HL-60/S4 treated with phorbol 12-myristate 13-acetate at 8.2 ng/mL for 4 days and 3 days (cell line): Measurements from ENCODE around the gene RNU4-1.
"Not testable (repeated sequence)": the region's sequence is repeated elsewhere in the genome, so short reads cannot be mapped to it uniquely, and the experiment has no call there.

Experiments used
- in situ Hi-C: fragments of 300-500 bp; cut with MboI; formaldehyde crosslinking; loops from 2 replicates; pipeline ENCODE4 v1.15.0; 2022; ENCODE audit warnings: low sequenced_read_pairs

The RNU4-1 gene

DNA sequence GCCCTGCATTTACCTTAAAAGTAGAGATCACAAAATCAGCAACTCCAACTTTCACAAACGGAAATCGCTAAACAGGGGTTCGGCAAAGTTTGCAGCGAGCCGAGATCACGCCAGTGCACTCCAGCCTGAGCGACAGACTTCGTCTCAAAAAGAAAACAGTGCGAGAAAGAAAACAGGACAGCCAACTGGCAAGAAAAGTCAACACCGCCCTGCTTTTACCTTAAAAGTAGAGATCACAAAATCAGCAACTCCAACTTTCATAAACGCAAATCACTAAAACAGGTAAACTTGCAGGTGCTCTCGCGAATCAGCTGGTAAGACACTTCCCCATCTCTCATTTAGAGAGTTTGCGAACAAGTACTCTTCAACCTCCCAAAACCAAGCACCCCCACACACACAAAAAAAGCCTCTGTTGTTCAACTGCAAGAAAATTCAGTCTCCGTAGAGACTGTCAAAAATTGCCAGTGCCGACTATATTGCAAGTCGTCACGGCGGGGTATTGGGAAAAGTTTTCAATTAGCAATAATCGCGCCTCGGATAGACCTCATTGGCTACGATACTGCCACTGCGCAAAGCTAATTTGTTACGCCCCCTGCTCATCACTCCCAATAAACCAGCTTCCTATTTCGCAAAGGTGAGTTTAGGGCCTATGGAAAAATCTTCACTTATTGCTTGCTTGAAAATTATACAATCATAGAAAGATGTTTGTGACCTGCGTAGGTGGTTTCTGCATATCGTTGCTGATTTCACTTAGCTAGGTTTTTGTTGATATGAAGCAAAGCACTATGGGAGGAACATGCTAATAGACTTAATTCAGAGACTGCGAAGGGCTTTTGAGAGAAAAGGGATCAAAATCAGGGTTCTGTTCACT lies at the start of gene RNU4-1:
TSS of gene RNU4-1 (minus strand) at position 577 of the 871 bp plus-strand sequence.
- in situ Hi-C loops: no loop called here

DNA sequence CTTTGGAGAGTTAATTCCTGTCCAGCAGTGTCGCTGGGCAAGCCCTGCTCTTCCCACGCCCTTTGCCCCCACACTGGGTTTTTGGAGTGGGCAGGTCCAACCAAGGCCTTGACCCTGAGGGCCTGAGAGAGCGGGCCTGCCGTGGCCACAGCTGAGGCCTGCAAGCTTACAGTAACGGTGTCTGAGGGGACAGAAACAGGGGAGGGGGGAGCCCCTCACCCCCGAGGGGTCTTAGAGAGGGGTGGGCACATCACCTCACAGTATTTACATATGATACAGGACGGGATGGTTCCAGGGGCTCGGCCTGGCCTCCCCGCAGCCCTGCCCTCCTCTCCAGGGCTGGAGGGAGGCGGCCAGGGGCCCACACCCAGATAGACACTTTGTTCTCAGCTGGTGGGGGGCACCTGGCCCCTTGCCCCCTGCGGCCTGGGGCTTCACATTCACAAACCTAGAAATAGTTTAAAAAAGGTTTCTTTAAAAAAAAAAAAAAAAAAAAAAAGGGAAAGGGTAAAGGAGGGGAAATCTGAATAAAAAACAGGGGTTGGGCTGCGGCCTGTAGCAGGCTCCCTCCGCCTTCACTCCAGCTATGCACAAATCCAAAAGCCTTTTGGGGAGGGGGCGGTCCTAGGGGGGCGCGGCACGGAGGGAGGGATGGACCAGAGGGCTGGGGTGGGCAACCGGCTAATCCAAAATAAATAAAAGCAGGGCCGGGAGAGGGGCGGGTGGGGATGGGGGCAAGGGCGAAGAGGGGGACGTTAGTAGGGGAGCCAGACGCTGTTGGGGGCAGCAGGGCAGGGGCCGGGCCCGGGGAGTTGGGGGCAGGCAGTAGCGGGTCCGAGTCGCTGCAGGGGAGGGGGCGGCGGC lies 49.4 kb upstream of the RNU4-1 start:
- in situ Hi-C loops: no loop called here

DNA sequence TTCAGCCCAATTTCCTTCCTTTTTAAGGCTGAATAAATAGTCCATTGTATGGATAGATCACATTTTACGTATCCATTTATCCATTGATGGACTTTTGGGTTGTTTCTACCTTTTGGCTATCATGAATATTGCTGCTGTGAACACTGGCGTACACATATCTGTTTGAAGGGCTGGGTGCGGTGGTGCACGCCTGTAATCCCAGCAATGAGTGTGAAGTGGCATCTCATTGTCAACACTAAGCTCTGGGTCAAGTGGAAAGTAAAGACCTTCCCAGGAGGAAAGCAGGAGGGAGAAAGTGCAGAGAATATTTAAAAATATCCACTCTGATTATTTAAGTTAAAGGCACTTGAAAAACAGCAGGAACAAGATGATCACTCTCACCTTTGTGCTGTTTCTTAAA lies 46.2 kb upstream of the RNU4-1 start:
- in situ Hi-C loops: no loop called here

DNA sequence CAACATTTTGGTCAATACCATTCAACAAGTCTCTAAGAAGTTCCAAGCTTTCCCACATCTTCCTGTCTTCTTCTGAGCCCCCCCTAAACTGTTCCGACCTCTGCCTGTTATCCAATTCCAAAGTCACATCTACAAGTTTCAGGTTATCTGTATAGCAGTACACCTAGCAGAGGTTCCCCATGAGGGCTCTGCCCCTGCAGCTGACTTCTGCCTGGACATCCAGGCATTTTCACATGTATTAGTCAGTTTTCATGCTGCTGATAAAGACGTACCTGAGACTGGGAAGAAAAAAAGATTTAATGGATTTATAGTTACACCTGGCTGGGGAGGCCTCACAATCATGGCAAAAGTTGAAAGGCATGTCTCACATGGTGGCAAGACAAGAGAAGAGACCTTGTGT lies 44.7 kb upstream of the RNU4-1 start:
- in situ Hi-C loops: no loop called here

DNA sequence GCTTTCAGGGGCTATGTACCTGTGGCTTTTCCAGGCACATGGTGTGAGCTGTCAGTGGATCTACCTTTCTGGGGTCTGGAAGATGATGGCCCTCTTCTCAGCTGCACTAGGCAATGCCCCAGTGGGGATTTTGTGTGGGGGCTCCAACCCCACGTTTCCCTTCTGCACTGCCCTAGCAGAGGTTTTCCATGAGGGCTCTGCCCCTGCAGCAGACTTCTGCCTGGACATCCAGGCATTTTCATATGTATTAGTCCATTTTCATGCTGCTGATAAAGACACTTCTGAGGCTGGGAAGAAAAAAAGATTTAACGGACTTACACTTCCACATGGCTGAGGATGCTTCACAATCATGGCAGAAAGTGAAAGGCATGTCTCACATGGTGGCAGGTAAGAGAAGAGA lies 43.4 kb upstream of the RNU4-1 start:
- in situ Hi-C loops: not testable (repeated sequence)

DNA sequence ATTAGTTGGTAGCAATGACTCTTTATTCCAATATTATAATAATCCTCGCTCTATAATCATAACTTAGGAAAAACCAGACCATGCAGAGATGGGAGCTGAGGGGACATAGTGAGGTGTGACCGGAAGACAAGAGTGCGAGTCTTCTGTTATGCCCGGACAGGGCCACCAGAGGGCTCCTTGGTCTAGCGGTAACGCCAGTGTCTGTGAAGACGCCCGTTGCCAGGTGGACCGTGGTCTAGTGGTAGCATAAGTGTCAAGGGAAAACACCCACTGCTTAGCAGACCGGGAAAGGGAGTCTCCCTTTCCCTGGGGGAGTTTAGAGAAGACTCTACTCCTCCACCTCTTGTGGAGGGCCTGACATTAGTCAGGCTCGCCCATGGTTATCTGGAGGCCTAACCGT lies 42.4 kb upstream of the RNU4-1 start:
- in situ Hi-C loops: not testable (repeated sequence)

DNA sequence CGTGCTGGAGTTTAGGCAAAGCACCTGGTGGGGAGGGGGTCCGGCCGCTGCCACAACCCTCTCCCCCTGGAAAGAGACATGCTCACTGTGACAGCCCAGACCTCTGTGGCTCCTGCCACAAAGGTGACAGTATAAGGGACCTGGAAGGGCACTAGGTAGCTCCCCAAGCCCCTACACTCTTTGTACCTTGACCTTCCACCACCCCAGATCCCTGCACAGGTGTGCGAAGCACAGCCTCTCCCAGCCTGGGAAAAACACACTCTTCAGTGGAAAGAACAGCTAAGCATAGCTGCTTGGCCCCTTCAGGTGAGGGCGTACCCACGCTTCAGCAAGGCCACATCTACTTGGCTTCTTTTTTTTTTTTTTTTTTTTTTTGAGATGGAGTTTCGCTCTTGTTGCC lies 39.5 kb upstream of the RNU4-1 start:
- in situ Hi-C loops: no loop called here

DNA sequence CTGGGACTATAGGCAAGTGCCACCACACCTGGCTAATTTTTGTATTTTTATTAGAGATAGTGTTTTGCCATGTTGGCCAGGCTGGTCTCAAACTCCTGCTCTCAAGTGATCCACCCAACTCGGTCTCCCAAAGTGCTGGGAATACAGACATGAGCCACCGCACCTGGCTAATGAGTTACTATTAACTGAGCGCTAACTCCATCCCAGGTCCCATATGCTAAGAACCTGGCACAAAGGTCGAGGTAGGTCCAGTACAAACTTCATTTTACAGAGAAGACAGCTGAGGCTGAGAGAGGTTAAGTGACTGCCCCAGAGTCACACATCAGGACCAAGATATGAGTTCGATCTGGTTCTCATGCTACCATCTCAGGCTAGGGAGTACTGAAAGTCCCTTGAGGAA lies 39.0 kb upstream of the RNU4-1 start:
- in situ Hi-C loops: no loop called here

DNA sequence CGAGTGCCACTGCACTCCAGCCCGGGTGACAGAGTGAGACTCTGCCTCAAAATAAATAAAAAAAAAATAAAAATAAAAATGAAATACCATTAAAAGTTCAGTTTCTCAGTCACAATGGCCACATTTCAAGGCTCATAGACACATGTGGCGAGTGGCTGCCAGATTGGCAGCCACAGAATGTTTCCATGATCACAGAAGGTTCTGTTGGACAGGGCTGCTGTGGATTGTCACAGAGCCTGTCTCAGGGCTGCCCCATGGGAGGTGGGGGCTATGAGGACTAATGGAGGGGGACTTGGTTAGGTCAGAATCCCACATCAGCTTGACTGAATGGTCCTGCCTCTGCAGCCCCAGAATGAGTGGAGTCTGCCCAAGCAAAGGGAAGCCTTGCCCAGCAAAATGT lies 38.4 kb upstream of the RNU4-1 start:
- in situ Hi-C loops: no loop called here

DNA sequence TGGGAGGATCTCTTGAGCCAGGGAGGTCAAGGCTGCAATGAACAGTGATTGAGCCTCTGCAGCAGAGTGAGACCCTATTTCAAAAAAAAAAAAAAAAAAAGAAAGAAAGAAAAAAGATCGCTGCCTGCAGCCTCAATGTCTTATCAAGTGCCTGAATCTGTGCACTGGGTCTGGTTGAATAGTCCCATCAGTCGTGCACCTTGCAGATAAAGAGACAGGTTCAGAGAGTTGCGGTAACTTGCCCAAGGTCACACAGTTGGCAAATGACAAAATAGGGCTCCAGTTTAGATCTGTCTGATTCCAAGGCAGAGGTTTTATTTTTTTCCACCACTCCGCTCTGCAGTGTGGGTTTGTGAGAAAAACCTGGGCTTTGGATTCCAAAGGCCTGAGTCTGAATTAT lies 35.2 kb upstream of the RNU4-1 start:
- in situ Hi-C loops: no loop called here

DNA sequence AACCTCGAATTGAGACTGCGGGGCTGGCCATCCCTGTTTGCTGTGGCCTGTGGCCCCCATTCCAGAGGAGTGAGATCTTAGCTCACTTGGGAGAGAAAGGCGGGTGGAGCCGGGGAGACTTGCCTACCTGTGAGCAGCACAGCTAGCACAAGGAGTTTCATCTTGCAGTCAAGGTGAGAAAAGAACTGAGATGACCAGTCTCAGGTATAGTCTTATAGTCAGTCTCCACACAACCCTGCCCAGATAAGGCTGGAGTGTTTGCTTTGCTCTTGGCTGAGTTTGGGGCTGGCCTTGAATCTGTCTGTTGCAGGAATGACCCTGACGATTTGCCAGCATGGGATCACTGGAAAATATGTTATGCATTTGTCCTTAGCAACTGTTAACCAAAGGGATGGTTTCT lies 34.6 kb upstream of the RNU4-1 start, which contains the start of gene PLA2G1B:
TSS of gene PLA2G1B (minus strand) at position 187 of the 400 bp plus-strand sequence. CDS start at position 161, 26 bp downstream.
- in situ Hi-C loops: no loop called here

DNA sequence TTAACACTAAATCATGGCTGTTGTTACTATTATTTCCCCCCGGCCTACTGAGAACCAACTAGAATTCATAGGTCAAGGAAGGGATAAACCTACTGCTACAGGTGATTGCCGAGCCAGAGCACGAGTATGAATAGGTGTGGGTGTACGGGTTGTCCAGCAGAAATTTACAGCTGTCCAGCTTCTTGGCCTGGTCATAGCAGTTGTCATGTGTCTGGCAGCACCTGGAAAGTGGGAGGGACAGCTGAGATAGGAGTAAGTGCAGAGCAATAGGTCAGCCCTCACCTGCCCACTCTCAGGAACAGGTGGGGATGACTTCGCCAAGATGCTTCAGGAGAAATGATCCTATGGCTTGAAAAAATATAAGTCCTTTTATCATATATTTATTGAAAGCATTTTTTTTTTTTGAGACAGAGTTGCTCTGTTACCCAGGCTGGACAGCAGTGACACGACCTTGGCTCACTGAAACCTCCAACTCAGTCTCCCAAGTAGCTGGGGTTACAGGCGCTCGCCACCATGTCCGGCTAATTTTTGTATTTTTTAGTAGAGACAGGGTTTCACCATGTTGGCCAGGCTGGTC lies 31.9 kb upstream of the RNU4-1 start:
- in situ Hi-C loops: no loop called here

DNA sequence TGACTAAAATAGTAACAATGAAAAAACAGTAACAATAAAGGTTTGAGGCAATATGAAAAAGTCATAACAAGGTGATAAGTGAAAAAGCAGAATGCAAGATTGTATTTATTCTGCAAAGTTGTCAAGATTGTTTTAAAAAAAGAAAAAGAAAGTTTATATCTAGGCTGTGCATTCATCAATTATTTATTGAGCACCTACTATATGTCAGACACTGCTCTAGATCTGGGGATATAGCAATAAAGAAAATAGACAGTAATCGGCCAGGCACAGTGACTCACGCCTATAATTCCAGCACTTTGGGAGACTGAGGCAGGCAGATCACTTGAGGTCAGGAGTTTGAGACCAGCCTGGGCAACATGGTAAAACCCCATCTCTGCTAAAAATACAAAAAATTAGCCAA lies 30.7 kb upstream of the RNU4-1 start:
- in situ Hi-C loops: no loop called here

DNA sequence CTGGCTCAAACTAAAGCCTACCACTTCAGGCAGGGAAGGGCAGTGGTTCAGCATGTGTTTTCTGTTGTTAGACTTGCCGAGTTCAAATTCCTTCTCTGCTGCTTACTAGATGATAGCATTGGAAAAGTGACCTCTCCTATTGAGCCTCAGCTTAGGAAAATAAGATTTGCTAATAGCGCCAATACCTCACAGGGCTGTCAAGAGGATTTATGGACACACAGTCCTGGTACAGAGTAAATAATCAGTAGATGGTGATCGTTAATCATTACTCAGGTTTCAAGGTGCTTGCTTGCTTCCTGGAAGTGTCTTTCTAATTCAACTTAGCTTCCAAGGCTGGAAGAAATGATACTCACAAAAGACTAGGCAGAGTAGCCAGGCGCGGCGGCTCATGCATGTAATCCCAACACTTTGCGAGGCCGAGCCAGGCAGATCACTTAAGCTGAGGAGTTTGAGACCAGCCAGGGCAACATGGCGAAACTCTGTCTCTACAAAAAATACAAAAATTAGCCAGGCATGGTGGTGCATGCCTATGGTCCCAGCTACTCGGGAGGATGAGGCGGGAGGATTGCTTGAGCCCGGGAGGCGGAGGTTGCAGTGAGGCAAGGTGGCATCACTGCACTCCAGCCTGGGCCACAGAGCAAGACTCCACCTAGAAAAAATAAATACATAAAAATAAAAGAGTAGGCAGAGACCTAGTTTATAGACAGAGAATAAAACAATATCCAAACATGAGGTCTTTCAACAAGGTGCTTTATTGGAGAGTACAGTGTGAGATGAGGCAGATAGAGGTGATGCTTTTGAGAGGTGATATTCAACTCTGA lies 28.6 kb upstream of the RNU4-1 start:
- in situ Hi-C loops: no loop called here

DNA sequence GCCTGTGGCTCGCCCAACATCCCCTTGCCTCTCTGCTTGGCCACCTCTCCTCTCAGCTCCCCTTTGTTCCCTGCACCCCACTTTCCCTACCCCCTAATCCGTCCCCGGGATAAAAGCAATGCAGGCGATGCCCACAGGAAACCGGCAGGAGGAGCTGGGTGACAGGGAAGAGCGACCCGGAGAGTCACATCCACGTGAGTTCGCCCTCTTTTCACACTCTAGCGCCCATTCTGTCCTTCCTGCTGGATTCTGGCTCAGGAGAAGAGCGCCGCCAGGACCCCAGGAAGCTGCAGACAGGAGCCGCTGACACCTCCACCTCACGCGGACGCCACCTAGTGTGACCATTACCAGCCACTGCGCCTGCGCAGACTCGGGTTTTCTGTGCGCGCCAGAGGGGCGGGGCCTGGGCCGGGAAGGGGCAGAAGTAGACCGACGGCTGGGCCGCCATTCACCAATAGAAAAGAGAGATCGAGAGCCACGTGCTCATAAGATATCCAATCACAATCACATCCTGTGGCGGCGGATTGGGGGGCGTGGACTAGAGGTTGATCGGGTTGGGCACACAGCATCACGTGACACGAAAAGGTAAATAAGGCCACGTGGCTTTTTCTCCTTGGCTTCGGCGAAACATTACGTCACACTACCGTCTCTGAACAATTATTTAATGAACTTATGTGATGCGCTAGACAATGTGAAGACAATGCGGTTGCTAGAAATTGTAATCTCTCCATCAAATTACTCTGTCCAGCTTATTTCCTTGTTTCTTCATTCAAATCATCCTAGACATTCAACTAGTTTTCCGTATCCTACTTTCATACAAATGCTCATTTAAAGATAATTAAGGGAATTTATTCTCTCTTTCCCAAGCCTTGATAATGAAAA lies 24.4 kb upstream of the RNU4-1 start:
- in situ Hi-C loops: no loop called here

DNA sequence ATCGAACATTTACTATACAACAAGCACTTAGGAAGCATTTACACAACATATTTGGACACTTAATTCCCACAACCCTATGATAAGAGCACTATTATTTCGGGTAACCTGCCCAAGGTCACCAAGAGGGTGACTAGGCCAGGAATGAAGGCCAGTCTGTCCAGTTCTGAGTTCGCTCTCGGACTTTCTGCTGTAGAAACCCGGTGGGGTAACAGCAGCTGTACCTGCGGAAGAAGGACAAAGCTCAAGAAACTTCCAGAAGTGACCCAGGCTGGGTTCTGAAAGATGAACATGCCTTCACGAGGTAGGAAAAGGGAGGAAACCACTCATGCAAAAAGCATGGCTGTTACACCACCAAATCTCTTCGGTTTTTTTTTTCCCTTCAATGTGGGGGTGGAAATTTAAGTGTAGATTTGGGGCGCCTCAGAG lies 23.8 kb upstream of the RNU4-1 start:
- in situ Hi-C loops: no loop called here

DNA sequence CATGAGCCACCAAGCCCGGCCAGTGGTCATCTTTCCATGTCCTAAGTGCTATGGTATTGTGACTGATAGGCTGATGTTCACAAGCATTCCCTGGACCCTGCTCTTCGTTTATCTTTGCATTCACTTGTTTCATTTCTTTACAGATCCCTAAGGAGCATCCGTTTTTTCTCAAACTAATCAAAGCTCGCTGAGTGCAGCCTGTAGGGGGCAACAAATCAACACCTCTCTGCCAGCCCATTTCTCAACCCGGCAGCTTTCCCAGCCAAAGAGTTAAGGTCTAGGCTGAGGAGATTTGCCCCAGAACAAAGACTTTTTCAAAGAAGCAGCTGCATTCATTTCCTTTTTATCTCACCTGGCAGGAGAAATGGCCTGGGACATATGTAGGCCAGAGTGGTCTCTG lies 21.2 kb upstream of the RNU4-1 start:
- in situ Hi-C loops: no loop called here

DNA sequence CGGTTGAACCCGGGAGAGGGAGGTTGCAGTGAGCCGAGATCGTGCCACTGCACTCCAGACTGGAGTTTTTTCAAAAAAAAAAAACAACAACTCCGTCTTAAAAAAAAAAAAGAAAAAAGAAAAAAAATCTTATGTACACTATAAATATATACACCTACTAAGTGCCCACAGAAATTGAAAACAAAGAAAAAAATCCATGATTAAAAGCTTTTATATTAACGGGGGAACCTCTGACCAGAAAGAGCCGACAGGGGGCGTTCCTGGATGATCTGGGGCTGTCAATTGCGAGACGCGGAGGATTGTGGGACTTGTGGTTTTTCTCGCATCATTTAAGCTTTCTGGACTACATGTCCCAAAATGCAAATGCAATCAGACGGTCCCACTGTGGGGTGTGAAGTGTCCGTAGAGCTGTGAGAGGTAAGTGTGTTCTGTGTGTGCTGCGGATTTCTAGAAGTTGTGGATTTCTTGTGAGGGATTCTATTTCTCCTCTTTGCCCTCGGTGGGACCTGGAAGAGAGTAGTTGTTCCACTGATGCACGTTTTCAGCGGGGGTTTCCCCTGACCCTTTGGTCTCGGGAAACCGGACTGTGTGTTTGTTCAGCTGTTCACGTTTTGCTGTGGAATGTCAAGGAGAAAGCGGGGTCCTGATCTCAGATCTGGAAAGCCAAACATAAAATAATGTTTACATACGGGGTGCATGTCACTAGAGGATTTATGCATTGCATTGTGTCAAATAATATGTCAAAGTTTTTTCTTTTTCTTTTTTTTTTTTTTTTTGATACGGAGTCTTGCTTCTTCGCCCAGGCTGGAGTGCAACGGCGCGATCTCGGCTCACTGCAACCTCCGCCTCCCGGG lies 9.2 kb upstream of the RNU4-1 start, which contains the start of gene SIRT4:
TSS of gene SIRT4 (plus strand) at position 360 of the 854 bp plus-strand sequence. CDS start 1,241 bp downstream, outside the sequence.
- in situ Hi-C loops: no loop called here

DNA sequence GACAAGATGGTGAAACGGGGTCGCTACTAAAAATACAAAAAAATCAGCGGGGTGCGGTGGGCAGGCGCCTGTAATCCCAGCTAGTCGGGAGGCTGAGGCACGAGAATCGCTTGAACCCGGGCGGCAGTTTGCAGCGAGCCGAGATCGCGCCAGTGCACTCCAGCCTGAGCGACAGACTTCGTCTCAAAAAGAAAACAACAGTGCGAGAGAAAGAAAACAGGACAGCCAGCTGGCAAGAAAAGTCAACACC lies 701 bp downstream of the RNU4-1 start:
- in situ Hi-C loops: no loop called here
